Mammary epithelial cell (primary cell): Measurements from ENCODE around the gene SHROOM4.

Experiments
- CTCF ChIP-seq, 2 donors: IDR thresholded peaks in 1 of 2; conservative IDR thresholded peaks in 1 of 2; 2 replicates each; pipeline ENCODE4 v1.5.1; 2011 to 2012; ENCODE audit warnings: inconsistent platforms in 2 of 2, low read length in 2 of 2, mild to moderate bottlenecking in 2 of 2, control low read depth in 1 of 2, low read depth in 1 of 2; ENCODE audit not compliant: insufficient read depth in 1 of 2; ENCODE audit errors: extremely low read depth in 1 of 2
- EZH2 ChIP-seq: IDR thresholded peaks from 2 replicates; pipeline ENCODE4 v1.6.1; 2012; ENCODE audit warnings: low read length, inconsistent platforms, borderline replicate concordance

- TF ChIP-seq CTCF (conservative IDR thresholded peaks at IDR 0.05 in 1 of 2, IDR thresholded peaks at IDR 0.05 in 1 of 2; ENCODE audit: extremely low read depth in 1 of 2, insufficient read depth in 1 of 2, low read depth in 1 of 2, low read length in 2 of 2) (no peak), EZH2 (no peak)
Measured at GRCh38 chrX:50852524-50852923, 38.5 kb upstream of the SHROOM4 start.
